Testis (tissue), 3 donors: ENCODE data around the gene PPP1R3F. TPM values are rescaled to one million over a fixed set of nuclear protein-coding genes. Genes with fewer than 3 reads are reported as not detected.

Experiments
- DNase-seq: peaks from one replicate; pipeline ENCODE4 v3.0.0-alpha.2; 2019
- H3K27ac ChIP-seq, 2 donors: fragments of 200-600 bp; sonication (generic); one replicate each; pipeline ENCODE4 v1.5.1; 2019
- H3K27me3 ChIP-seq: fragments of 200-600 bp; sonication (generic); one replicate; pipeline ENCODE4 v1.5.1; 2019
- H3K36me3 ChIP-seq: fragments of 200-600 bp; sonication (generic); one replicate; pipeline ENCODE4 v1.5.1; 2017; ENCODE audit warnings: low read depth; ENCODE audit errors: missing control alignments
- H3K4me1 ChIP-seq: fragments of 200-600 bp; sonication (generic); one replicate; pipeline ENCODE4 v1.5.1; 2019
- H3K4me3 ChIP-seq, 2 donors: fragments of 200-600 bp; sonication (generic); one replicate each; pipeline ENCODE4 v1.5.1; 2017 to 2019
- H3K9me3 ChIP-seq: fragments of 200-600 bp; sonication (generic); one replicate; pipeline ENCODE4 v1.5.1; 2017
- POLR2A ChIP-seq: fragments of 450-650 bp; IDR thresholded peaks from one replicate; pipeline ENCODE4 v1.6.1; 2017; ENCODE audit warnings: antibody characterized with exemption, mild to moderate bottlenecking, moderate library complexity
- WGBS, 2 donors: methylation state at CpG; one replicate each; pipeline ENCODE4 v1.1.5; 2018; 5-methylcytosine and 5-hydroxymethylcytosine counted together
- intact Hi-C: fragments of 100-400 bp; cut with DNase I; formaldehyde crosslinking; loops from one replicate; pipeline ENCODE4 v1.15.1; 2023; ENCODE audit warnings: low total_unique reads
- polyA plus RNA-seq: library from polyadenylated mRNA; stranded (reverse); fragments of 350-450 nt; fragmentation: Illumina TruSeq; extraction: RNeasy Lipid Tissue Mini Kit (QIAGEN cat#74804); gene quantifications from one replicate; pipeline ENCODE4 v1.2.3, GENCODE V29; 2014; ENCODE audit warnings: low read depth, low replicate concordance; ENCODE audit not compliant: insufficient read depth
- total RNA-seq, 2 donors: library from RNA; depleted of rRNA; stranded (reverse); fragments of >200 nt; gene quantifications; one replicate each; pipeline ENCODE4 v1.2.3, GENCODE V29; 2016
- TF ChIP-seq, protein P1 (sequence below), 3 experiments: fragments of 450-650 bp in 2 of 3; fragments of 200-600 bp in 1 of 3; sonication (generic) in 1 of 3; IDR thresholded peaks; one replicate each; pipeline ENCODE4 v1.5.1; 2016 to 2019; ENCODE audit warnings: antibody characterized with exemption in 3 of 3, mild to moderate bottlenecking in 2 of 3, moderate library complexity in 1 of 3

Gene PPP1R3F
- total and polyA plus RNA-seq, 3 donors from 2014 or later: 7.6 to 18.0 (median 17.6) TPM

- no peak overlapping the region for H3K4me3 ChIP-seq
- DNase-seq: no peak
- H3K27me3 ChIP-seq: no peaks in the 10 kb centered on the region
- TF ChIP-seq, protein P1, sequence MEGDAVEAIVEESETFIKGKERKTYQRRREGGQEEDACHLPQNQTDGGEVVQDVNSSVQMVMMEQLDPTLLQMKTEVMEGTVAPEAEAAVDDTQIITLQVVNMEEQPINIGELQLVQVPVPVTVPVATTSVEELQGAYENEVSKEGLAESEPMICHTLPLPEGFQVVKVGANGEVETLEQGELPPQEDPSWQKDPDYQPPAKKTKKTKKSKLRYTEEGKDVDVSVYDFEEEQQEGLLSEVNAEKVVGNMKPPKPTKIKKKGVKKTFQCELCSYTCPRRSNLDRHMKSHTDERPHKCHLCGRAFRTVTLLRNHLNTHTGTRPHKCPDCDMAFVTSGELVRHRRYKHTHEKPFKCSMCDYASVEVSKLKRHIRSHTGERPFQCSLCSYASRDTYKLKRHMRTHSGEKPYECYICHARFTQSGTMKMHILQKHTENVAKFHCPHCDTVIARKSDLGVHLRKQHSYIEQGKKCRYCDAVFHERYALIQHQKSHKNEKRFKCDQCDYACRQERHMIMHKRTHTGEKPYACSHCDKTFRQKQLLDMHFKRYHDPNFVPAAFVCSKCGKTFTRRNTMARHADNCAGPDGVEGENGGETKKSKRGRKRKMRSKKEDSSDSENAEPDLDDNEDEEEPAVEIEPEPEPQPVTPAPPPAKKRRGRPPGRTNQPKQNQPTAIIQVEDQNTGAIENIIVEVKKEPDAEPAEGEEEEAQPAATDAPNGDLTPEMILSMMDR (IDR thresholded peaks at IDR 0.05): no peak
- no peak for TF ChIP-seq POLR2A
- intact Hi-C loops: no loop called here
- no peak overlapping the region for H3K27ac ChIP-seq
- 85 to 93% methylated on average over 2 of the region's 2 CpGs for WGBS, 2 donors
- no peaks in the 10 kb centered on the region for H3K36me3 ChIP-seq
- H3K4me1 ChIP-seq: no peaks in the 10 kb centered on the region
- H3K9me3 ChIP-seq: no peaks in the 10 kb centered on the region
Measured at GRCh38 chrX:49232525-49232924, 37.1 kb upstream of the PPP1R3F start.

GRCh38 chrX:49233176-49233575 is 36.4 kb upstream of the PPP1R3F start, which contains the start of gene CACNA1F:
Gene CACNA1F (minus strand): TSS chrX:49233340. CDS start chrX:49233309, 31 bp downstream.
- no peaks in the 10 kb centered on the region for H3K27me3 ChIP-seq
- no peak within 1 kb of the TSS for H3K4me3 ChIP-seq
- no peak within 1 kb of the TSS for H3K27ac ChIP-seq
- WGBS, 2 donors: 59 to 74% methylated on average over 6 to 9 of the region's 9 CpGs
- intact Hi-C loops: no loop called here
- H3K9me3 ChIP-seq: no peaks in the 10 kb centered on the region
- no peaks in the 10 kb centered on the region for H3K4me1 ChIP-seq
- H3K36me3 ChIP-seq: no peaks in the 10 kb centered on the region
- DNase-seq: no peak
- TF ChIP-seq, protein P1 (IDR thresholded peaks at IDR 0.05): no peak
- TF ChIP-seq POLR2A: no peak

DNA sequence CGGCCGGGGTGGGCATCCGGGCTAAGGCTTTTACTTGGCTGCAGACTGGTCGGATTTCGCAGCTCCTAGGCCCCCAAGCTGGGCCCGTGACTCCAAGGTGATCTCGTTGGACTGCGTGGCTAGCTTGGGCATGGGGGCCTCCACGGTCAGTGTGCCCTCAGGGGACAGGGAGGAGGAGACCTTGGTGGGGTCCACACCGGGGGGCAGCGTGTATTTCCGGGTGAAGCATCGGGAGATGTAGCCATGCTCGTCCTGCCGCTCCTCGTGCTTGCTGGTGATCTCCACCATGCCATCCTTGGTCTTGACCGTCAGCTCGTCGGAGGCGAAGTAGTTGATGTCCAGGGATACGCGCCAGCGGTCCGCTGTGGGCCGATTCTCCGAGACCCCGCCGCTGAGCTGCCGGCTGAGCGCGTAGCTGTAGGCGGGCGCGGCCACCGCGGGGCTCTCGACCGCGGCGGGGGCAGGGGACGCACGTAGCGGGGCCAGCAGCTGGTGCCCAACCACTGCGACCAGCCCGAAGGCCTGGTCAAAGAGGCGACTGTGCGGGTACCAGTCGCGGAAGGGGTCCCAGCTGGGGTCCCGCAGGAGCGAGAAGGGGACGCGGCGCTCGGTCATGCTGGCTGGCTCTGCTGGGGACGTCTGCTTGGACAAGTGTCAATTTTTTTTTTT is 35.6 kb upstream of the PPP1R3F start:
- Histone ChIP-seq H3K4me1 (no peaks in the 10 kb centered on the region), H3K9me3 (no peaks in the 10 kb centered on the region), H3K27ac (no peak overlapping the region), H3K36me3 (no peaks in the 10 kb centered on the region), H3K4me3 (no peak overlapping the region), H3K27me3 (no peaks in the 10 kb centered on the region)
- WGBS, 2 donors: 46% methylated on average over 33 of the region's 56 CpGs; no CpG with 5 or more reads in 1 of the 2 donors
- no peak for DNase-seq
- no peak for TF ChIP-seq POLR2A
- TF ChIP-seq, protein P1 (IDR thresholded peaks at IDR 0.05): no peak
- intact Hi-C loops: no loop called here

- H3K27ac ChIP-seq: no peak overlapping the region
- H3K4me1 ChIP-seq: no peaks in the 10 kb centered on the region
- intact Hi-C loops: no loop called here
- no peaks in the 10 kb centered on the region for H3K36me3 ChIP-seq
- 54 to 55% methylated on average over 8 to 9 of the region's 9 CpGs for WGBS, 2 donors
- no peaks in the 10 kb centered on the region for H3K27me3 ChIP-seq
- peak; percentile 35 for DNase-seq
- no peak overlapping the region for H3K4me3 ChIP-seq
- TF ChIP-seq POLR2A: no peak
- TF ChIP-seq, protein P1 (IDR thresholded peaks at IDR 0.05): no peak
- H3K9me3 ChIP-seq: no peaks in the 10 kb centered on the region
Measured at GRCh38 chrX:49237060-49237459, 32.5 kb upstream of the PPP1R3F start.

DNA sequence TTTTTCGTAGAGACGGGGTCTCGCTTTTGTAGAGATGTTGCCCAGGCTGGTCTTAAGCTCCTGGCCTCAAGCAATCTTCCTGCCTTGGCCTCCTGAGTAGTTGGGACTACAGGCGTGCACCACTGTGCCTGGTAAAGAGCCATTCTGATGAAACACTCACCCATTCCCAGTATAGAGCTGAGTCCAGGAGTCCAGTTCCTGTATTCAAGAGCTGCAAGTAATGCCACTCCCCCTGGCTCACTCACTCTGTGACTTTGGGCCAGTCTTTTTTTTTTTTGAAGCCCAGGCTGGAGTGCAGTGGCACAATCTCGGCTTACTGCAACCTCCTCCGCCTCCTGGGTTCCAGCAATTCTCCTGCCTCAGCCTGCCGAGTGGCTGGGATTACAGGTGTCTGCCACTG is 30.9 kb upstream of the PPP1R3F start:
- Histone ChIP-seq H3K27ac (no peak overlapping the region), H3K9me3 (no peaks in the 10 kb centered on the region), H3K4me1 (no peaks in the 10 kb centered on the region), H3K36me3 (no peaks in the 10 kb centered on the region), H3K4me3 (no peak overlapping the region), H3K27me3 (no peaks in the 10 kb centered on the region)
- no peak for TF ChIP-seq POLR2A
- TF ChIP-seq, protein P1 (IDR thresholded peaks at IDR 0.05): no peak
- no peak for DNase-seq
- 65 to 74% methylated on average over 4 to 7 of the region's 7 CpGs for WGBS, 2 donors
- intact Hi-C loops: no loop called here
